HG02981 (cell line): ENCODE measurements around the gene SLC30A9.
A peak's percentile ranks its signal among the peaks of the same experiment; 100 is the strongest.

Source experiments
- ATAC-seq: cut with Tn5 transposase; IDR thresholded peaks from one replicate; pipeline ENCODE4 v1.9.1; 2021; ENCODE audit warnings: mild to moderate bottlenecking, moderate library complexity; ENCODE audit not compliant: unreplicated experiment

The SLC30A9 gene

GRCh38 chr4:41990365-41991111 is at the start of gene SLC30A9:
Gene SLC30A9 (plus strand): TSS chr4:41990530. CDS start chr4:41990652, 122 bp downstream.
- ATAC-seq, result peak; percentile 99

GRCh38 chr4:41940834-41941233 is 49.5 kb upstream of the SLC30A9 start:
- no peak for ATAC-seq

- ATAC-seq, result no peak
These were observed 46.8 kb upstream of the SLC30A9 start for GRCh38 chr4:41943506-41943905.

DNA sequence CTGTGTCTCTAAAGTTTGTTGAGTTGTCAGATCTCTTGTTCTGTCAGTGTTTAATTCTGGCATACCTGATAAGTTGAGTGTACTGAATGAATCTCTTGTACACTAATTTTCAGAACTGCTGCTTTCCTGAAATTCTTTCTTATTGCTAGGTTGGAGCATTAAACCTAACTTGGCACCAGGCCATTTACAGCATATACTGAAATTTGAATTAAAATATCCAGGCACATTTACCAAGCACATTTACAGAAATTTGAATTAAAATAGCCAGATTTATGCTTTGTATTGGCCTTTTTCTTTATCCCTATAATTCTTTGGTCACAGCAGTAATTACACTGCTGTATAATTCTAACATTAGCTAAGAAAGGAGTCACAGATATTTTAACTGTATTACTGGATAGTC is 46.2 kb upstream of the SLC30A9 start:
- ATAC-seq, result no peak

- no peak for ATAC-seq
These were observed 40.8 kb upstream of the SLC30A9 start for GRCh38 chr4:41949531-41949930.

DNA sequence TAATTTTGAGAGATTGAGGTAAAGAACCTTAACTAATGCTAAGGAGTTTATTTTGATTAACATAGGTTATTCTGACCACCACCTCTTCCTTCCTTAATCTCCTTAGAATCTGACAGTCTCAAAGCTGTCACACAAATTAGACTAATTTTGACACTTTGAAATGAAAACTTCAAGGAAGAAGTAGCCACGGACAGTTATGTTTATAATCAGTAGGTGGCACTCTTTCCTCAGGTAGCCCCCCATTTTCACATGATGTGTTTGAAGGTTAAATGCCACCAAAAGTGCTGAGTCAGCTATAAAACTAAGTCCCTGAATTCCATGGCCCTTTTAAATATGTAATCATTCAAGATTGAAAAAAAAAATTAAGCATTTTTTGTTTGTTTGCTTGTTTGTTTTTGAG is 32.7 kb upstream of the SLC30A9 start:
- ATAC-seq, result no peak

DNA sequence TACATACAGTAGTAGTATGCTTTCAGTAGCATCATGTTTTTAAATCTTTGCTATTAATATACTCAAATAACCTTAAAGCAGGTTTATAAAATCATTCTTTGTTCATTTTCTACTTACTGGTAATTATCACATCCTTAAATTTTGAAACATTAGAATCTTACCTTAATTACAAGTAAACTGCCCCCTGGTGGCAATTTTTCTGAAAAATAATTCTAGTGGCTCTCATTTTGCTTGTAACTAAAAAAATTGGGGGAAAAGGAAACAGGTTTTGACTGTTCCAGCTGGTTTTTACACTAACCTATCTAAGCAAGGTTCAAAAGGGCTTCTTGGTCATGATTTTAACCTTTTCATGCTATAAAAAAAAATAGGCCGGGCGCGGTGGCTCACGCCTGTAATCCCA is 27.2 kb upstream of the SLC30A9 start:
- ATAC-seq, result no peak

- no peak for ATAC-seq
These were observed 25.9 kb upstream of the SLC30A9 start for GRCh38 chr4:41964401-41964800.

DNA sequence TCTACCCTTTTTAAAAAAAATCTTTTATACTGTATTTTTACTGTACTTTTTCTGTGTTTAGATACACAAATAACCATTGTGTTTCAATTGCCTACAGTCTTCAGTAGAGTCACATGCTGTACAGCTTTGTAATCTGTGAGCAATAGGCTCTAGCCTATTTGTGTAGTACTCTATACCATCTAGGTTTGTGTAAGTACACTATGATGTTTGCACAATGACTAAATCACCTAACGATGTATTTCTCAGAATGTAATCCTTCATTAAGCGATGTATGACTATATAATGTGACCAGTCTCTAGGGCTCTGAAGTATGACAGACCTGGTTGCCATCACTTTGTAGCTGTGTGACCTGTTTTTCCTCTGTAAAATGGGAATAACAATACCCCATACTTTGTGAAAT is 22.9 kb upstream of the SLC30A9 start:
- ATAC-seq, result no peak

DNA sequence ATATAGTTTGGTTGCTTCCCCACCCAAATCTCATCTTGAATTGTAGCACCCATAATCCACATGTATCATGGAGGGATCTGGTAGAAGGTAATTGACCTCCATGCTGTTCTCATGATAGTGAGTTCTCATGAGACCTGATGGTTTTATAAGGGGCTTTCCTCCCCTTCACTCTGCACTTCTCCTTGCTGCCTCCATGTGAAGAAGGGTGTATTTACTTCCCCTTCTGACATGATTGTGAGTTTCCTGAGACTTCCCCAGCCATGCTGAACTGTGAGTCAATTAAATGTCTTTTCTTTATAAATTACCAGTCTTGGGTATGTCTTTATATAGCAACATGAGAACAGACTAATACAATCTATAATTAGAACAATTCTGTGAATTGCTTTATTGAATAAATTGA is 20.7 kb upstream of the SLC30A9 start:
- ATAC-seq, result no peak

- no peak for ATAC-seq
These were observed 15.0 kb upstream of the SLC30A9 start for GRCh38 chr4:41975341-41975740.

GRCh38 chr4:41976775-41977516 is 13.4 kb upstream of the SLC30A9 start:
- ATAC-seq, result no peak

- ATAC-seq, result no peak
These were observed 12.6 kb upstream of the SLC30A9 start for GRCh38 chr4:41977709-41978108.

DNA sequence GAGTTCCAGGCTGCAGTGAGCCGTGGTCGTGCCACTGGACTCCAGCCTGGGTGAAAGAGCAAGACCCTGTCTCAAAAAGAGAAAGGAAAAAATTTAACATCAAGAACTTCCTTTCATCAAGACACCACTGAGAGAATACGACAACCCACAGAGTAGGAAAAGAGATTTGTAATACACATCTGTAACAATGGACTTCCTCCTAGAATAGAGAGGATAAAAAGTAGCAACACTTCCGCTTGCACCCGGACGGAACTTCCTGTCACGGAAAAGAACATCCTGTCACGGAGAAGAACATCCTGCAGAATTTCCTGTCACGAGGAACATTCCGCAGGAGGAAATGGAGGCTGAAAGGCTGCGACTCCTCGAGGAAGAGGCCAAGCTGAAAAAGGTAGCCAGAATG is 8.9 kb upstream of the SLC30A9 start, which contains the start of gene DCAF4L1:
Gene DCAF4L1, plus strand, starts transcription at position 301 of the 400 bp plus-strand sequence. Its CDS starts 37 bp downstream, at position 338.
- ATAC-seq, result no peak

DNA sequence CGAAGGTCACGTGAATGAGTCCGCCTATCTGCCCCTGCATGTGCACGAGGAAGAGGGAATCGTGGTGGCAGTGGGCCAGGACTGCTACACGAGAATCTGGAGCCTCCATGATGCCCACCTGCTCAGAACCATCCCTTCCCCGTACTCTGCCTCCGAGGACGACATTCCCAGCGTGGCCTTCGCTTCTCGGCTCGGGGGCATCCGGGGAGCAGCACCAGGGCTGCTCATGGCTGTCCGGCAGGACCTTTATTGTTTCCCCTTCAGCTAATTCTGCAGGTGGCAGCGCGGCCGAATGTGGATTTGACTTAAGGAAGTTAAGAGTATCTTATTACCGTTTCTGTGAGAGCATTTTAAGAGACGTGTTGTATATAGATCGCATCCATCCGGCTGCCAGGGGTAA is 7.6 kb upstream of the SLC30A9 start:
- ATAC-seq, result no peak

GRCh38 chr4:41985151-41985550 is 5.2 kb upstream of the SLC30A9 start:
- no peak for ATAC-seq

DNA sequence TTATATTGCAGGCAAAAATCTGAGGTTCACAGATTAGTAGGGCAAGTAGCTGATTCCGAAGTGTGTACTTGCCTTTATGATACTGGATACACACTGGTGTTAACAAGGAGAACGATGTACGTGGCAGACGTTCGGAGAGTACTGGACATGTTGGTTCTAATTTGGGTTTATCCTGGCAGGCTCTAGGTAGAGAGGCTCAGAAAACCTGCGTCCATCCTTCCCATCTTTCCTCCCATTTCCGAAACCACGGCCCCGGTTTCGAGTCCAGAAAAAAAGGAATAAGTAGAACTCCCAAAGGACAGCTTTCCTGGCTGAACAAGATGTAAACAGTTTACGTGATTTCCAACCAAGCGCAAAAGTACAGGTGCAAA is 351 bp upstream of the SLC30A9 start:
- peak; percentile 6 for ATAC-seq

- ATAC-seq, result no peak
These were observed 1.8 kb downstream of the SLC30A9 start for GRCh38 chr4:41991916-41992767.

- ATAC-seq, result no peak
These were observed 2.9 kb downstream of the SLC30A9 start for GRCh38 chr4:41992967-41993857.

GRCh38 chr4:41994461-41994985 is 4.2 kb downstream of the SLC30A9 start:
- ATAC-seq, result no peak
